GM23338 (cell line): ENCODE results near the gene DMD. TPM values are rescaled to one million over a fixed set of nuclear protein-coding genes. Genes with fewer than 3 reads are reported as not detected.

Experiments used
- ATAC-seq: fragments of 200-7000 bp; cut with Tn5 transposase; 3 replicates; pipeline ENCODE4 v1.9.1; 2020
- DNase-seq: peaks from one replicate; pipeline ENCODE4 v3.0.0-alpha.2; 2015; ENCODE audit warnings: low spot score
- H2AFZ ChIP-seq: fragments of 200-600 bp; sonication (generic); 2 replicates; pipeline ENCODE4 v1.8.0; 2016; ENCODE audit warnings: antibody characterized with exemption, mild to moderate bottlenecking, moderate library complexity
- H3F3A ChIP-seq: fragments of 200-600 bp; sonication (generic); replicated peaks from 2 replicates; pipeline ENCODE4 v1.8.0; 2017; ENCODE audit warnings: antibody characterized with exemption, mixed run types, low read depth
- H3K27ac ChIP-seq: fragments of 200-600 bp; sonication (generic); 2 replicates; pipeline ENCODE4 v1.6.1; 2016; ENCODE audit warnings: low read depth
- H3K27me3 ChIP-seq: fragments of 200-600 bp; sonication (generic); 2 replicates; pipeline ENCODE4 v1.8.0; 2016; ENCODE audit warnings: mild to moderate bottlenecking, mixed run types, moderate library complexity; ENCODE audit not compliant: insufficient read depth
- H3K36me3 ChIP-seq: fragments of 200-600 bp; sonication (generic); 2 replicates; pipeline ENCODE4 v1.8.0; 2016; ENCODE audit warnings: mild to moderate bottlenecking; ENCODE audit not compliant: insufficient read depth
- H3K4me1 ChIP-seq: fragments of 200-600 bp; sonication (generic); 2 replicates; pipeline ENCODE4 v1.8.0; 2016; ENCODE audit warnings: mild to moderate bottlenecking, moderate library complexity; ENCODE audit not compliant: insufficient read depth
- H3K4me2 ChIP-seq: fragments of 200-600 bp; sonication (generic); 2 replicates; pipeline ENCODE4 v1.7.1; 2017; ENCODE audit warnings: mixed run types
- H3K4me3 ChIP-seq: fragments of 200-600 bp; sonication (generic); 2 replicates; pipeline ENCODE4 v1.6.1; 2016; ENCODE audit warnings: mixed run types
- H3K79me2 ChIP-seq: fragments of 200-600 bp; sonication (generic); replicated peaks from 2 replicates; pipeline ENCODE4 v1.8.0; 2017; ENCODE audit warnings: mild to moderate bottlenecking; ENCODE audit not compliant: insufficient read depth
- H3K9me2 ChIP-seq: fragments of 200-600 bp; sonication (generic); 2 replicates; pipeline ENCODE4 v1.8.0; 2017; ENCODE audit not compliant: insufficient read depth
- H4K20me1 ChIP-seq: fragments of 200-600 bp; sonication (generic); replicated peaks from 2 replicates; pipeline ENCODE4 v1.8.0; 2017; ENCODE audit warnings: mild to moderate bottlenecking; ENCODE audit not compliant: insufficient read depth
- H3K27ac Mint-ChIP-seq: 2 replicates; pipeline ENCODE4 v1.8.0; 2020; ENCODE audit warnings: inconsistent platforms, mild to moderate bottlenecking, moderate library complexity, mixed read lengths
- H3K27me3 Mint-ChIP-seq: 3 replicates; pipeline ENCODE4 v1.8.0; 2022; ENCODE audit warnings: low read depth, mild to moderate bottlenecking, moderate library complexity, mixed read lengths, inconsistent platforms; ENCODE audit not compliant: insufficient read depth, poor library complexity
- H3K36me3 Mint-ChIP-seq: 3 replicates; pipeline ENCODE4 v1.8.0; 2021; ENCODE audit warnings: low read depth, mild to moderate bottlenecking, inconsistent platforms, moderate library complexity, mixed read lengths
- H3K4me1 Mint-ChIP-seq: 3 replicates; pipeline ENCODE4 v1.8.0; 2020; ENCODE audit warnings: mild to moderate bottlenecking, inconsistent platforms, mixed read lengths
- H3K4me3 Mint-ChIP-seq: 3 replicates; pipeline ENCODE4 v1.8.0; 2021; ENCODE audit warnings: moderate library complexity, mild to moderate bottlenecking, inconsistent platforms, mixed read lengths
- H3K9me3 Mint-ChIP-seq: 3 replicates; pipeline ENCODE4 v1.8.0; 2020; ENCODE audit warnings: moderate library complexity, mild to moderate bottlenecking, inconsistent platforms, mixed read lengths
- CTCF ChIP-seq, 2 experiments: fragments of 200-600 bp in 1 of 2; sonication (generic) in 1 of 2; conservative IDR thresholded peaks; 2 replicates each; pipeline versions ENCODE4 v1.5.1 to v1.6.1; 2016 to 2017; ENCODE audit warnings: antibody characterized with exemption in 2 of 2, low read depth in 2 of 2, mild to moderate bottlenecking in 2 of 2, moderate library complexity in 1 of 2
- ETS1 ChIP-seq: IDR thresholded peaks from 2 replicates; pipeline ENCODE4 v1.6.1; 2016; ENCODE audit warnings: antibody characterized with exemption
- EZH2phosphoT487 ChIP-seq: fragments of 200-600 bp; sonication (generic); IDR thresholded peaks from one replicate; pipeline ENCODE4 v1.8.1; 2018; ENCODE audit warnings: antibody characterized with exemption; ENCODE audit not compliant: unreplicated experiment
- JUNB ChIP-seq: IDR thresholded peaks from one replicate; pipeline ENCODE4 v1.6.1; 2016; ENCODE audit warnings: antibody characterized with exemption; ENCODE audit not compliant: unreplicated experiment
- NANOG ChIP-seq: IDR thresholded peaks from 2 replicates; pipeline ENCODE4 v1.6.1; 2016; ENCODE audit warnings: antibody characterized with exemption, borderline replicate concordance
- REST ChIP-seq: IDR thresholded peaks from one replicate; pipeline ENCODE4 v1.6.1; 2018; ENCODE audit warnings: antibody characterized with exemption; ENCODE audit not compliant: unreplicated experiment
- STAT1 ChIP-seq: IDR thresholded peaks from one replicate; pipeline ENCODE4 v1.6.1; 2016; ENCODE audit warnings: antibody characterized with exemption; ENCODE audit not compliant: unreplicated experiment
- ZNF114 ChIP-seq: fragments of 250-450 bp; sonication (Bioruptor Pico); IDR thresholded peaks from 2 replicates; pipeline ENCODE4 v1.5.0; 2020; ENCODE audit warnings: mild to moderate bottlenecking, moderate library complexity
- ZNF331 ChIP-seq: fragments of 250-450 bp; sonication (Bioruptor Pico); IDR thresholded peaks from 2 replicates; pipeline ENCODE4 v1.5.0; 2020; ENCODE audit warnings: low read depth, mild to moderate bottlenecking, moderate library complexity
- ZNF462 ChIP-seq: fragments of 250-450 bp; sonication (Bioruptor Pico); IDR thresholded peaks from 2 replicates; pipeline ENCODE4 v1.5.0; 2020; ENCODE audit warnings: mild to moderate bottlenecking, moderate library complexity
- polyA plus RNA-seq: library from polyadenylated mRNA; unstranded; fragments of >200 nt; fragmentation: Nextera tagmentation; extraction: Ambion mirVana; gene quantifications from 2 replicates; pipeline ENCODE4 v1.2.1, GENCODE V29; 2016
- total RNA-seq: library from RNA; depleted of rRNA; stranded (reverse); fragments of >200 nt; shearing (Covaris generic); gene quantifications from 2 replicates; pipeline ENCODE4 v1.2.3, GENCODE V29; 2014

The DMD gene
- total and polyA plus RNA-seq, 2 experiments from 2014 or later: 4.5 to 7.6 TPM

GRCh38 chrX:33218819-33219218 lies 7.5 kb upstream of the DMD start (continued):
- TF ChIP-seq ZNF331 (CRISPR knock-in tag): no peak
- no peak for TF ChIP-seq ETS1
- no peak for TF ChIP-seq NANOG
- TF ChIP-seq STAT1: no peak
- no peak for TF ChIP-seq ZNF114
- TF ChIP-seq EZH2phosphoT487: no peak

- no peaks in the 10 kb centered on the region for H3K36me3 ChIP-seq
- H3F3A ChIP-seq: no peaks in the 10 kb centered on the region
- Mint-ChIP-seq H3K4me3 (no peak overlapping the region), H3K27me3 (no peaks in the 10 kb centered on the region), H3K4me1 (peaks cover 8% of the 10 kb centered on the region; the same call in 2 of the 3 replicates), H3K27ac (no peak overlapping the region), H3K36me3 (no peaks in the 10 kb centered on the region), H3K9me3 (no peaks in the 10 kb centered on the region)
- no peak for DNase-seq
- TF ChIP-seq ZNF462: no peak
- TF ChIP-seq REST: no peak
- no peak for TF ChIP-seq CTCF (conservative IDR thresholded peaks at IDR 0.05; ENCODE audit: low read depth in 2 of 2)
- no peak for TF ChIP-seq JUNB
- H3K27ac ChIP-seq: no peak overlapping the region
- no peaks in the 10 kb centered on the region for H3K9me2 ChIP-seq
- H3K27me3 ChIP-seq: no peaks in the 10 kb centered on the region
- no peak overlapping the region for H2AFZ ChIP-seq
- ATAC-seq: no peak
- no peaks in the 10 kb centered on the region for H4K20me1 ChIP-seq
- H3K4me2 ChIP-seq: no peak overlapping the region
- H3K4me3 ChIP-seq: no peak overlapping the region
- no peaks in the 10 kb centered on the region for H3K79me2 ChIP-seq
- H3K4me1 ChIP-seq: no peaks in the 10 kb centered on the region
Measured at GRCh38 chrX:33210156-33210555, 1.2 kb downstream of the DMD start.
